GM21737 (cell line): ENCODE data around the gene SBK3.
A peak's percentile ranks its signal among the peaks of the same experiment; 100 is the strongest.
"Not testable (repeated sequence)": the region's sequence is repeated elsewhere in the genome, so short reads cannot be mapped to it uniquely, and the experiment has no call there.

Source experiments
- ATAC-seq: cut with Tn5 transposase; IDR thresholded peaks from one replicate; pipeline ENCODE4 v1.9.1; 2021; ENCODE audit warnings: mild to moderate bottlenecking, moderate library complexity; ENCODE audit not compliant: unreplicated experiment

The SBK3 gene

GRCh38 chr19:55545443-55545842 lies at the start of gene SBK3:
SBK3 (minus strand) TSS chr19:55545543; CDS start chr19:55545543, 0 bp downstream.
- ATAC-seq = no peak

DNA sequence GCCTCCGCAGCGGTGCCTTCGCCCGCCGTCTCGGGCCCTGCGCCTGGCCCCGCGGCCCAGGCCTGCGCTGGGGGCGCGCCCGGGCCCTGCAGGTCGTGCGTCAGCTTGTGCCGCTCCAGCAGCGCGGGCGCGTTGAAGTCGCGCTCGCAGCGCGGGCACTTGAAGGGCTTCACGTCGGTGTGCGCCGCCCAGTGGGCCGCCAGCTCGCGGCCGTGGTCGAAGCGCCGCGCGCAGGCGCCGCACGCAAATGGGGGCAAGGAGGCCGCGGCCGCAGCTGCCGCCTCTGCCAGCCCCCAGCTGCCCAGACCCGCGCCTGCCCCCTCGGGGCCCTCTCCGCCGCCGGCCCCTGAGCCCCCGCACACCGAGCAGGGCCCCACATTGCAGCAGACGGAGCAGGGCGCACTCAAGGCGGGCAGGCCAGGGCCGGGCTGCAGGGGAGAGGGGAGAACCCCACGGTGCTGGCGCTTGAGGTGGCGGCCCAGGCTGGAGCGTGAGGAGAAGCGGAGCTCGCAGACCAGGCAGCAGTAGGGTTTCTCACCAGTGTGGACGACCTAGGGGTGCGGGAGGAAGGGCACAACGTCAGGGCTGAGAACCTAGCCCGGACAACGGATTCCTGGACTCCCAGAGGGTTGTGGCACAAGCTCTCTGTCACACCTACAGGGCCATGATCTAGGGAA lies 47.9 kb upstream of the SBK3 start:
- no peak for ATAC-seq

DNA sequence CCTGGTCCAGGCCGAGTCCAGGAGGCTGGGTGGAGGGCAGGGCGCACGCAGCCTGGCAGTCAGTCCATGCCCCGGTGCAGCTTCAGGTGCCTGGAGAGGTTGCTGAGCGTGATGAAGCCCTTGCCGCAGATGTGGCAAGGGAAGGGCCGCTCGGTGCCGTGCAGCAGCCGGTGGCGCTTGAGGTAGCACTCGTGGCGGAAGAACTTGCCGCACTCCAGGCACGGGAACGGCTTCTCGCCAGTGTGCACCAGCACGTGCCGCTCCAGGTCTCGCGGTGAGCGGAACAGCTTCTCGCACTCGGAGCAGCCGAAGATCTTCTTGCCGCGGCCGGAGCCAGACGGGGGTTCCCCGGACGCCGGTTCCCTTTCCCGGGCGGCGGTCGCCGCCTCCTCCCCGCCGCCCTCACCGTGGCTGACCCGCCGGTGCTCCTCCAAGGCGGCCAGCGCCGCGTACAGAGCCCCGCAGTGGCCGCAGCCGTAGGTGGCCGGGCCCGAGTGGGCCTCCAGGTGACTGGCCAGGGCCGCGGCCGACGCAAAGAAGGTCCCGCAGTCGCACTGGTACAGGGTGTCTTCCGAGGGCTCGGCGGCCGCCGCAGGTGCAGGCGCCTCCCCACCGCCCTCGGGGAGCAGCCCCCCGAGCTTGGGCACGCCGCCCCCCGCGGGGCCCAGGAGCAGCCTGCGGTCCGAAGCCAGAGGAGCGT lies 47.2 kb upstream of the SBK3 start:
- ATAC-seq = no peak

DNA sequence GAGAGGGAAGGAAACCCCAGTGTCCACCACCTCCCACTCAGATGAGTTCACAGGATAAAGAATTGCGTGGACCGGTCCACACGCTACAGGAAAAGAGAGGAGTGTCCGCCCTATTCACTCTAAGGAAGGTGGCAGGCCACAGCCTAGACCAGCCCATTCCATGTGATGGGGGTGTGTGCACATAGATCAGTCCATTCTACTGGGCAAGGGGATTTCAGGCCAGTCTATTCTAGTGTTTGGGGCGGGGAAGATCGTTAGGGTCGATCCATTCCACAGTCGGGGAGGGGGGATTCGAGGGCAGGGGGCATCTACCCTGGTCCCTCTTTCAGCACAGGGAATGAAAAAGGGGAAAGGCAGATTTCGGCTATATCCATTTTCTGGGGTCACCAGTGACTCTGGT lies 46.2 kb upstream of the SBK3 start:
- ATAC-seq = no peak

GRCh38 chr19:55590617-55591016 lies 45.3 kb upstream of the SBK3 start:
- no peak for ATAC-seq

GRCh38 chr19:55590109-55590508 lies 44.8 kb upstream of the SBK3 start:
- ATAC-seq = no peak

GRCh38 chr19:55588738-55589137 lies 43.4 kb upstream of the SBK3 start:
- ATAC-seq = no peak

- ATAC-seq = peak; percentile 72
These were observed 41.8 kb upstream of the SBK3 start for GRCh38 chr19:55586976-55587668.

DNA sequence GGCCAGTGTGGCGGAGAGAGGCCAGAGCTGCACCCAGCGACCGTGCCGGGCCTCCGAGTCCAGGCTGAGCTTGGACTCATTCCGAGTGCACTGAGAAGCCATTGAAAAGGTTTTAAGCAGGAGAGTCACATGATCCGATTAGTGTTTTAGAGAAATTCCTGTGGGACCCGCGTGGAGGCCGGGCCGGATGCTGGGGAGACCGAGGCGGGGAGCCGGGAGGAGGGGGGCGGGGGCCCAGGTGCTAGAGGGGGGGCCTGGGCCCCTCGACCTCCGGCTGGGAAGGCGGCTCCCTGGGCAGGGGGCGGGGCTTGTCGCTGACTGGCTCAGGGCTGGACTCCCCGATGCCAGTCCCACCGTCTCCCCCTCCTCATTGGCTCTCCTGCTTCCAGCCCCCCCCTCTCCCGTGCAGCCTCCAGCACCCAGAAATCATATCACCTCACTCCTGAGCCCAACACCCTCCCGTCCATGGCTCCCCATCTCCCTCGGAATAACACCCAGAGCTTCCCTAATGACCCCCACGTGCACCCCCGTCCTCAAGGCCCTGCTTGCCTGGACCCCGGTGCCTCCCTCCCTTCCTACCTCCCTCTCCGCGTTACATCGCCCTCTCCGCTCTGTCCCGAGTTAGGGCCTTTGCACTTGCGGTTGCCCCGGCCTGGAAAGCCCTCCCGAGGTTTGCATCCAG lies 40.5 kb upstream of the SBK3 start:
- no peak for ATAC-seq

- ATAC-seq = no peak
These were observed 39.5 kb upstream of the SBK3 start for GRCh38 chr19:55584871-55585270.

- not testable (repeated sequence) for ATAC-seq
These were observed 38.6 kb upstream of the SBK3 start for GRCh38 chr19:55583897-55584296.

GRCh38 chr19:55582284-55582683 lies 36.9 kb upstream of the SBK3 start:
- ATAC-seq = not testable (repeated sequence)

GRCh38 chr19:55581823-55582223 lies 36.5 kb upstream of the SBK3 start:
- ATAC-seq = no peak

- ATAC-seq = no peak
These were observed 35.9 kb upstream of the SBK3 start for GRCh38 chr19:55581145-55581822.

DNA sequence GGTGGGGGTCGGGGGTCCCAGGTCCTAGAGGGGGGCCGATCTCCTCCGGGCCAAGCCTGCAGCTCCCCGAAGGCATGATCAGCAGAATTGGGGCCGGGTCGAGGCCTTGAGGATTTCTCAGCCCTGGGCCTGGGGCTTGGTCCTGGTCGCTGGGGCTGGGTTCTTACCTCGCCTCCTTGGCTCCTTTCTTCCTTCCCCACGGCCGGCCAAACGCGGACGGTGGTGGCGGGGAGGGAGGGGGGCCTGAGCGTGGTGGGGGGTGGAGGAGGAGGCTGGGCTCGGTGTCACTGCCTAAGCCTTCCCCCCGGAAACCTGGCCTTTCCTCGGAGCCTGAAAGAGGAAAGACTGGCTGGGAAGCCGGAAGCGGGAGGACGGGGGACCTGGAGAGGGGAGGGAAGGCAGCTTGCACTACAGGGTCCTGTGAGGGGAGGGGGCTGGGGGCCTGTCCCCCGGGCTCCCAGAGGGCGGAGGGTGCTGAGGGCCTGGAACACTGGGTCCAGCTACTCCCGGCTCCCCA lies 35.3 kb upstream of the SBK3 start, which contains the start of gene ZNF579:
Gene ZNF579, minus strand, starts transcription at position 221 of the 517 bp plus-strand sequence. CDS start 1,209 bp downstream, outside the sequence.
- ATAC-seq = no peak

- ATAC-seq = no peak
These were observed 34.7 kb upstream of the SBK3 start for GRCh38 chr19:55579766-55580621.

DNA sequence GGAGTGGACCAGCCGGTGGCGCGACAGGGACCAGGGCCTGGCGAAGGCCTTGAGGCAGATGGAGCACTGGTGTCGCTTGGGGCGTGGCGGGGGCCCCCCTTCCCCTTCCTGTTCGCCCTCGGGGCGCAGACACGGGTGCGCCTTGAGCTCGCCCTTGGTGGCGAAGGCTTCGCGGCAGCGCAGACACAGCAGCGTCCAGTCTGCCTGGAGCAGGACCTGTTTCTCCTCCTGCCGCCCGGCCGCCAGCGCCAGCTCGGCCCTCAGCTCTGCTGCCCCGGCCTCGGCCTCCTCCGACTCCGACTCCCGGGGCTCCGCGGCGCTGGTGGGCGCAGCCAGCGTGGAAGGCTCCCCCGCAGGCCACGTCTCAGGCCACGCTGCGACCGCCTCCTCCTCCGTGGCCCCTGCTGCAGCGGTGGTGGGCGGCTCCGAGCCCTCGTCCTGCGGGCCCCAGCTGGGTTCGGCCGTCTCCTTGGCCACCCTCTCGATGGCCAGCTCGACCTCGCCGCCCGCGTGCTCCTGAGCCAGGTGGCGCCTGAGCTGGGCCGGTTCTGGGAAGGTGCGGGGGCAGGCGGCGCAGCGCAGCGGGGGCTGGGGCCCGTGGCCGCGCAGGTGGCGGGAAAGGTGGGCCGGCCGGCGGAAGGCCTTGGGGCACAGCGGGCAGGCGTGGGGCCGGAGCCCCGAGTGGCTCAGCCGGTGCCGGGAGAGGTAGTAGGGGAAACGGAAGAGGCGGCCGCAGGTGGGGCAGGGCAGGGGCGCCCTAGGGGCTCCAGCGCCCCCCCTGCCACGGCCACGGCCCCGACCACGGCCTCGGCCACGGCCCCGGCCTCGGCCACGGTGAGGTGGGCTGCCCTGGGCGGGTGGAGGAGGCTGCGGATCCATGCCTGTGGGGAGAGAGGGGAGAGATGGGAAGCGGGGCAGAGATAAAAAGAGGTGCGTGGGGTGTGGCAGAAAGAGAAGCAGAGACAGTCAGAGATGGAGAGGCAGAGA lies 33.7 kb upstream of the SBK3 start:
- ATAC-seq = no peak

DNA sequence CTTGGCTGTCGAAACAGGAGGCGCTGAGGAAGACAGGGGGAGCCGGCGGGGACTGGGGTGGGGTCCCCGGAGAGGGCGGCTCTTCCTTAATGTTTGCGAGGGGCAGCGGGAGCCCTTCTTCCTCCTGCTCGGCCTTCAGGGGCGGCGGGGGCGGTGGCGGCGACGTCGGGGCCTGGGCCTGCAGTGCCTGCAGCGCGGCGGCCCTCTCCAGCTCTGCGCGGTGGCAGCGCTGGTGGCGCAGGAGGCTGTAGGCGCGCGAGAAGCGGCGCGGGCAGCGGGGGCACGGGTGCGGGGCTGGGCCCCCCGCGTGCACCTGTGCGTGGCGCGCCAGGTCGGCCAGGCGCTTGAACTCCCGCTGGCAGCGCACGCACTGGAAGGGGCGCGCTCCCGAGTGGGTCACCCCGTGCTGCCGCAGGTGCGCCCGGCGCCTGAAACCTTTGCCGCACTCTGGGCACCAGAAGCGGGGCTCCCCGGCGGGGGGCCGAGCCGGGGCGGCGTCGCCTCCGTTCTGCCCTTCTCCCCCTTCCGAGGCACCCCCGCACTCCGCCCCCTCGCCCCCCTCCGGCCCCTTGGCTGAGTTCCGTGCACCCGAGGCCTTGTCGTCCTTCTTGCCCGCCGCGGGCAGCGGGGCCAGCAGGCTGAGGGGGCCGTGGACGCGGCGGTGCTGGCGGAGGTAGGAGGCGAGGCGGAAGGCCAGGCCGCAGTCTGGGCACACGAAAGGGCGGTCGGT lies 32.9 kb upstream of the SBK3 start:
- no peak for ATAC-seq
